HG03280 (cell line): ENCODE results near the gene SLC17A3.

Experiments used
- ATAC-seq: cut with Tn5 transposase; IDR thresholded peaks from one replicate; pipeline ENCODE4 v1.9.1; 2021; ENCODE audit warnings: mild to moderate bottlenecking, moderate library complexity; ENCODE audit not compliant: unreplicated experiment

SLC17A3 gene

GRCh38 chr6:25892877-25893276 is 18.8 kb upstream of the SLC17A3 start:
- no peak for ATAC-seq

- no peak for ATAC-seq
Measured at GRCh38 chr6:25889877-25890853, 16.1 kb upstream of the SLC17A3 start.

GRCh38 chr6:25888626-25889025 is 14.6 kb upstream of the SLC17A3 start:
- ATAC-seq: no peak

GRCh38 chr6:25886066-25886465 is 12.0 kb upstream of the SLC17A3 start:
- ATAC-seq: no peak

GRCh38 chr6:25883991-25884390 is 9.9 kb upstream of the SLC17A3 start:
- ATAC-seq: no peak

- ATAC-seq: no peak
Measured at GRCh38 chr6:25883536-25883935, 9.5 kb upstream of the SLC17A3 start.

GRCh38 chr6:25882051-25882496 is 8.0 kb upstream of the SLC17A3 start:
- no peak for ATAC-seq

GRCh38 chr6:25880601-25881000 is 6.6 kb upstream of the SLC17A3 start:
- no peak for ATAC-seq

- ATAC-seq: no peak
Measured at GRCh38 chr6:25878721-25879322, 4.8 kb upstream of the SLC17A3 start.

- ATAC-seq: no peak
Measured at GRCh38 chr6:25875926-25876602, 2.0 kb upstream of the SLC17A3 start.

- ATAC-seq: no peak
Measured at GRCh38 chr6:25875563-25875905, 1.5 kb upstream of the SLC17A3 start.

GRCh38 chr6:25874822-25875562 is 949 bp upstream of the SLC17A3 start:
- ATAC-seq: no peak

- no peak for ATAC-seq
Measured at GRCh38 chr6:25872814-25873213, 1.2 kb downstream of the SLC17A3 start.

- no peak for ATAC-seq
Measured at GRCh38 chr6:25869840-25870239, 4.2 kb downstream of the SLC17A3 start.

GRCh38 chr6:25868436-25869183 is 5.4 kb downstream of the SLC17A3 start:
- ATAC-seq: no peak

- no peak for ATAC-seq
Measured at GRCh38 chr6:25866011-25866410, 8.0 kb downstream of the SLC17A3 start.

GRCh38 chr6:25863360-25863759 is 10.7 kb downstream of the SLC17A3 start:
- no peak for ATAC-seq

GRCh38 chr6:25862199-25862598 is 11.8 kb downstream of the SLC17A3 start:
- ATAC-seq: no peak

GRCh38 chr6:25852756-25853155 is 21.3 kb downstream of the SLC17A3 start:
- ATAC-seq: no peak

GRCh38 chr6:25851961-25852360 is 22.1 kb downstream of the SLC17A3 start:
- no peak for ATAC-seq
